ENCODE data around the gene DLGAP1.

The DLGAP1 gene

GRCh38 chr18:3649135-3649632, 805.9 kb downstream of the DLGAP1 start:
- DNase-seq: no peak

- no peak for DNase-seq
Measured at GRCh38 chr18:3648641-3649040, 806.5 kb downstream of the DLGAP1 start.

- DNase-seq: no peak
Measured at GRCh38 chr18:3648200-3648599, 806.9 kb downstream of the DLGAP1 start.

GRCh38 chr18:3647636-3648035, 807.5 kb downstream of the DLGAP1 start:
- DNase-seq: no peak

GRCh38 chr18:3645384-3646156, 809.5 kb downstream of the DLGAP1 start:
- DNase-seq: no peak

- DNase-seq: no peak
Measured at GRCh38 chr18:3634250-3634939, 820.7 kb downstream of the DLGAP1 start.

- no peak for DNase-seq
Measured at GRCh38 chr18:3631887-3632286, 823.2 kb downstream of the DLGAP1 start.

- no peak for DNase-seq
Measured at GRCh38 chr18:3626929-3627458, 828.1 kb downstream of the DLGAP1 start.

- no peak for DNase-seq
Measured at GRCh38 chr18:3625742-3626091, 829.4 kb downstream of the DLGAP1 start.

- DNase-seq: peak; percentile 96
Measured at GRCh38 chr18:3624935-3625741, 830.0 kb downstream of the DLGAP1 start.

GRCh38 chr18:3624546-3624934, 830.6 kb downstream of the DLGAP1 start:
- no peak for DNase-seq

GRCh38 chr18:3623769-3624545, 831.1 kb downstream of the DLGAP1 start:
- DNase-seq: peak; percentile 97

- DNase-seq: no peak
Measured at GRCh38 chr18:3620146-3621119, 834.7 kb downstream of the DLGAP1 start.

GRCh38 chr18:3619746-3620145, 835.4 kb downstream of the DLGAP1 start:
- no peak for DNase-seq

- DNase-seq: no peak
Measured at GRCh38 chr18:3619222-3619621, 835.9 kb downstream of the DLGAP1 start.

- no peak for DNase-seq
Measured at GRCh38 chr18:3616744-3617143, 838.4 kb downstream of the DLGAP1 start.

GRCh38 chr18:3616142-3616541, 839.0 kb downstream of the DLGAP1 start:
- no peak for DNase-seq

GRCh38 chr18:3615374-3615985, 839.6 kb downstream of the DLGAP1 start:
- no peak for DNase-seq

- no peak for DNase-seq
Measured at GRCh38 chr18:3612315-3612714, 842.8 kb downstream of the DLGAP1 start.

- DNase-seq: no peak
Measured at GRCh38 chr18:3611313-3612090, 843.6 kb downstream of the DLGAP1 start.

Measured in NCI-H226 (cell line).